ENCODE measurements around the gene MFSD1. TPM values are rescaled to one million over a fixed set of nuclear protein-coding genes. Genes with fewer than 3 reads are reported as not detected.

MFSD1 gene
- total RNA-seq, 1 experiment from 2014 or later: 50.7 TPM

GRCh38 chr3:158839966-158840365 lies 38.1 kb downstream of the MFSD1 start:
- CTCF ChIA-PET: no interaction called here
- Histone ChIP-seq H3K9me3 (ENCODE audit: control insufficient read depth, insufficient read depth, low read depth, low read length) (no peaks in the 10 kb centered on the region), H3K36me3 (ENCODE audit: control insufficient read depth, insufficient read depth, low read length) (no peaks in the 10 kb centered on the region), H3K27ac (ENCODE audit: low read length) (no peak overlapping the region), H3K27me3 (ENCODE audit: control insufficient read depth, insufficient read depth, low read length) (no peaks in the 10 kb centered on the region; the same call in 1 of the 2 replicates), H3K4me3 (ENCODE audit: low read depth in 2 of 2, low read length in 2 of 2) (no peak overlapping the region), H3K4me1 (ENCODE audit: control insufficient read depth, insufficient read depth, low read length) (no peaks in the 10 kb centered on the region)
- in situ Hi-C loops (cut with HindIII; ENCODE audit: low pct_unique_long_range_greater_than_20kb, low sequenced_read_pairs) (no loop called here), intact Hi-C loops (cut with micrococcal nuclease; ENCODE audit: unreplicated experiment) (loop anchor here (10.0 kb wide), 1 partner anchor 775 kb away; no protein-coding TSS in a partner anchor)
- BruUV-seq (replicated peaks): no TSS peak
- POLR2A ChIA-PET: no interaction called here
- ATAC-seq (no peak), DNase-seq (ENCODE audit: low read depth, low spot score) (no peak)
- TF ChIP-seq REST (IDR thresholded peaks at IDR 0.05; ENCODE audit: insufficient read depth in 1 of 2, low read depth in 2 of 2, low read length in 1 of 2) (no peak), POLR2AphosphoS5 (IDR thresholded peaks at IDR 0.05; ENCODE audit: low read depth, low read length) (no peak), CTCF (IDR thresholded peaks at IDR 0.05) (no peak), TCF7L2 (IDR thresholded peaks at IDR 0.05; ENCODE audit: low read depth, low read length) (no peak), SIN3A (IDR thresholded peaks at IDR 0.05; ENCODE audit: borderline replicate concordance, insufficient read depth, low read depth, low read length) (no peak)

- in situ Hi-C loops (cut with HindIII; ENCODE audit: low pct_unique_long_range_greater_than_20kb, low sequenced_read_pairs): no loop called here
- no TSS peak for BruUV-seq (replicated peaks)
- CTCF ChIA-PET: no interaction called here
These were observed 39.5 kb downstream of the MFSD1 start for GRCh38 chr3:158841387-158841786.

More at GRCh38 chr3:158841387-158841786, 39.5 kb downstream of the MFSD1 start:
- Histone ChIP-seq H3K36me3 (ENCODE audit: control insufficient read depth, insufficient read depth, low read length) (no peaks in the 10 kb centered on the region), H3K4me1 (ENCODE audit: control insufficient read depth, insufficient read depth, low read length) (no peaks in the 10 kb centered on the region), H3K9me3 (ENCODE audit: control insufficient read depth, insufficient read depth, low read depth, low read length) (no peaks in the 10 kb centered on the region), H3K27me3 (ENCODE audit: control insufficient read depth, insufficient read depth, low read length) (no peaks in the 10 kb centered on the region; the same call in 1 of the 2 replicates), H3K4me3 (ENCODE audit: low read depth in 2 of 2, low read length in 2 of 2) (no peak overlapping the region), H3K27ac (ENCODE audit: low read length) (no peak overlapping the region)
- no peak for ATAC-seq
- intact Hi-C loops (cut with micrococcal nuclease; ENCODE audit: unreplicated experiment): loop anchor here (10.0 kb wide), 1 partner anchor 773 kb away; no protein-coding TSS in a partner anchor
- no peak for TF ChIP-seq CTCF (IDR thresholded peaks at IDR 0.05)
- TF ChIP-seq POLR2AphosphoS5 (IDR thresholded peaks at IDR 0.05; ENCODE audit: low read depth, low read length): no peak
- TF ChIP-seq SIN3A (IDR thresholded peaks at IDR 0.05; ENCODE audit: borderline replicate concordance, insufficient read depth, low read depth, low read length): no peak
- TF ChIP-seq TCF7L2 (IDR thresholded peaks at IDR 0.05; ENCODE audit: low read depth, low read length): no peak
- TF ChIP-seq REST (IDR thresholded peaks at IDR 0.05; ENCODE audit: insufficient read depth in 1 of 2, low read depth in 2 of 2, low read length in 1 of 2): no peak
- POLR2A ChIA-PET: no interaction called here
- DNase-seq (ENCODE audit: low read depth, low spot score): no peak

Measured in Panc1 (cell line).